ENCODE measurements around the gene IRF8.

The IRF8 gene

GRCh38 chr16:85919271-85920267 lies 20.6 kb downstream of the IRF8 start:
- ATAC-seq (ENCODE audit: insufficient read depth, low read depth) (no peak), DNase-seq (no peak)
- H3K9me3 ChIP-seq (ENCODE audit: insufficient read depth, low read length, severe bottlenecking): no peaks in the 10 kb centered on the region
- TF ChIP-seq, protein P1, sequence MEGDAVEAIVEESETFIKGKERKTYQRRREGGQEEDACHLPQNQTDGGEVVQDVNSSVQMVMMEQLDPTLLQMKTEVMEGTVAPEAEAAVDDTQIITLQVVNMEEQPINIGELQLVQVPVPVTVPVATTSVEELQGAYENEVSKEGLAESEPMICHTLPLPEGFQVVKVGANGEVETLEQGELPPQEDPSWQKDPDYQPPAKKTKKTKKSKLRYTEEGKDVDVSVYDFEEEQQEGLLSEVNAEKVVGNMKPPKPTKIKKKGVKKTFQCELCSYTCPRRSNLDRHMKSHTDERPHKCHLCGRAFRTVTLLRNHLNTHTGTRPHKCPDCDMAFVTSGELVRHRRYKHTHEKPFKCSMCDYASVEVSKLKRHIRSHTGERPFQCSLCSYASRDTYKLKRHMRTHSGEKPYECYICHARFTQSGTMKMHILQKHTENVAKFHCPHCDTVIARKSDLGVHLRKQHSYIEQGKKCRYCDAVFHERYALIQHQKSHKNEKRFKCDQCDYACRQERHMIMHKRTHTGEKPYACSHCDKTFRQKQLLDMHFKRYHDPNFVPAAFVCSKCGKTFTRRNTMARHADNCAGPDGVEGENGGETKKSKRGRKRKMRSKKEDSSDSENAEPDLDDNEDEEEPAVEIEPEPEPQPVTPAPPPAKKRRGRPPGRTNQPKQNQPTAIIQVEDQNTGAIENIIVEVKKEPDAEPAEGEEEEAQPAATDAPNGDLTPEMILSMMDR (IDR thresholded peaks at IDR 0.05; ENCODE audit: borderline replicate concordance, extremely low read depth, low read length, poor library complexity, severe bottlenecking): no peak
- TF ChIP-seq EZH2 (IDR thresholded peaks at IDR 0.05; ENCODE audit: borderline replicate concordance, low read depth, low read length, severe bottlenecking): no peak
- 0 out of 2 replicates have a peak, but pooled peaks cover 3% of the 10 kb centered on the region for H4K20me1 ChIP-seq (ENCODE audit: insufficient read depth, low read length)
- no peak overlapping the region for H3K27ac ChIP-seq (ENCODE audit: low read length)
- no peaks in the 10 kb centered on the region for H3K4me1 ChIP-seq (ENCODE audit: insufficient read depth, low read length)
- no peak overlapping the region for H3K4me3 ChIP-seq (ENCODE audit: low read depth in 1 of 2, low read length in 2 of 2)
- H3K27me3 ChIP-seq (ENCODE audit: insufficient read depth, low read length, poor library complexity): peaks cover 4% of the 10 kb centered on the region
- H3K36me3 ChIP-seq (ENCODE audit: insufficient read depth, low read length): no peaks in the 10 kb centered on the region
- H3K79me2 ChIP-seq (ENCODE audit: insufficient read depth, low read length): no peaks in the 10 kb centered on the region
- no peak overlapping the region for H3K4me2 ChIP-seq (ENCODE audit: insufficient read depth, low read length)
- H3K9ac ChIP-seq (ENCODE audit: low read depth, low read length): no peak overlapping the region
- H2AFZ ChIP-seq (ENCODE audit: low read depth, low read length): no peak overlapping the region

- H3K4me3 ChIP-seq (ENCODE audit: low read depth in 1 of 2, low read length in 2 of 2): no peak overlapping the region
- no peak overlapping the region for H2AFZ ChIP-seq (ENCODE audit: low read depth, low read length)
- no peaks in the 10 kb centered on the region for H3K4me1 ChIP-seq (ENCODE audit: insufficient read depth, low read length)
- no peak overlapping the region for H3K9ac ChIP-seq (ENCODE audit: low read depth, low read length)
- H3K9me3 ChIP-seq (ENCODE audit: insufficient read depth, low read length, severe bottlenecking): no peaks in the 10 kb centered on the region
- no peak for DNase-seq
- no peak for ATAC-seq (ENCODE audit: insufficient read depth, low read depth)
- TF ChIP-seq, protein P1 (IDR thresholded peaks at IDR 0.05; ENCODE audit: borderline replicate concordance, extremely low read depth, low read length, poor library complexity, severe bottlenecking): no peak
- TF ChIP-seq EZH2 (IDR thresholded peaks at IDR 0.05; ENCODE audit: borderline replicate concordance, low read depth, low read length, severe bottlenecking): no peak
- 0 out of 2 replicates have a peak, but pooled peaks cover 3% of the 10 kb centered on the region for H4K20me1 ChIP-seq (ENCODE audit: insufficient read depth, low read length)
- no peak overlapping the region for H3K27ac ChIP-seq (ENCODE audit: low read length)
- H3K4me2 ChIP-seq (ENCODE audit: insufficient read depth, low read length): no peak overlapping the region
- peaks cover 6% of the 10 kb centered on the region for H3K27me3 ChIP-seq (ENCODE audit: insufficient read depth, low read length, poor library complexity)
- H3K36me3 ChIP-seq (ENCODE audit: insufficient read depth, low read length): no peaks in the 10 kb centered on the region
- H3K79me2 ChIP-seq (ENCODE audit: insufficient read depth, low read length): no peaks in the 10 kb centered on the region
These were observed 22.1 kb downstream of the IRF8 start for GRCh38 chr16:85921026-85921425.

DNA sequence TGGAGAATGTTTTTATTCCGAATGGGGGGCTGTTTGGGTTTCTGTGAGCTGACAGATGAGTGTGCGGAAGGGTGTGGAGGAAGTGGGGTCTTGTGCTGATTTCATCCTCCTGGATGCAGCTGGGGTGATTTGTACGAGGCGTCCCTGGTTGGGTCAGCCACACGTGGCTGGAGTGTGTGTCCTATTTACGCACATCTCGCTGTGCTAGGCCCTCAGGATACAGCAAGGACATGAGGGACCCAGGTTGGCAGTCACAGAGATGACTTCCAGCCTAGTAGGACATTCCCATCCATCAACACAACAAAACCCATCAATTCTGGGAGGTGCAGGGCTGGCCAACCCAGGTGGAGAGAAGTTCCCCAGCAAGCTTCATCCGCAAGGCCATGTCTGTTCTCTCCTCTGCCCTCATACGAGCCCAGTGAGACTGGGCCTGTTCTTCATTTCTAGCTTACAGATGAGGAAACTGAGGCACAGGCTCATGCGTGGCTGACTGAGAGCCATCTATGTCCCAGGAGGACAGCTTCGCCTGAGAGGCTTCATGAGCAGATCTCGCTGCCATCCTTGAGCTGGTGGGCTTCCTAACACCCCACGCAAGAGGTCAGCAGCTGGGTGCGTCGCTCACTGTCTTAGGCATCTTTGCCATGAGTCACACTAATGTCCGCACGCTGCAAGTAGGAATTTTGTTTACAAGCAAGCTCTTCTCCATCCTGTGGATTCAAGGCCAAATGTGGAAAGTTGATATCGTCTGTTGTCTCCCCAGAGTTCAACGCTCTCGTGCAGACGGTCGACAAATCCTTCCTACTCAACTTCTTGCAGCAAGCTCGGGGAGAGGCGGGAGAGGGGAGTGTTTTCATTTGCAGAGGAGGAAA lies 24.4 kb downstream of the IRF8 start:
- Histone ChIP-seq H3K36me3 (ENCODE audit: insufficient read depth, low read length) (no peaks in the 10 kb centered on the region), H3K79me2 (ENCODE audit: insufficient read depth, low read length) (no peaks in the 10 kb centered on the region), H3K4me1 (ENCODE audit: insufficient read depth, low read length) (no peaks in the 10 kb centered on the region), H3K4me3 (ENCODE audit: low read depth in 1 of 2, low read length in 2 of 2) (no peak overlapping the region), H3K27ac (ENCODE audit: low read length) (no peak overlapping the region), H2AFZ (ENCODE audit: low read depth, low read length) (no peak overlapping the region), H3K9me3 (ENCODE audit: insufficient read depth, low read length, severe bottlenecking) (no peaks in the 10 kb centered on the region), H4K20me1 (ENCODE audit: insufficient read depth, low read length) (0 out of 2 replicates have a peak, but pooled peaks cover 3% of the 10 kb centered on the region), H3K4me2 (ENCODE audit: insufficient read depth, low read length) (no peak overlapping the region), H3K27me3 (ENCODE audit: insufficient read depth, low read length, poor library complexity) (peaks cover 10% of the 10 kb centered on the region), H3K9ac (ENCODE audit: low read depth, low read length) (no peak overlapping the region)
- TF ChIP-seq EZH2 (IDR thresholded peaks at IDR 0.05; ENCODE audit: borderline replicate concordance, low read depth, low read length, severe bottlenecking): no peak
- TF ChIP-seq, protein P1 (IDR thresholded peaks at IDR 0.05; ENCODE audit: borderline replicate concordance, extremely low read depth, low read length, poor library complexity, severe bottlenecking): no peak
- no peak for DNase-seq
- ATAC-seq (ENCODE audit: insufficient read depth, low read depth): no peak
